Endothelial cell of hepatic sinusoid (primary cell): ENCODE results near the gene HSDL2.

Experiments used
- in situ Hi-C: cut with HindIII; loops from 2 replicates; pipeline ENCODE4 v1.10.0; 2017; ENCODE audit warnings: low sequenced_read_pairs

HSDL2 gene

GRCh38 chr9:112380102-112380824 is at the start of gene HSDL2:
Gene HSDL2, plus strand, starts transcription at chr9:112380108. Its CDS starts 56 bp downstream, at chr9:112380164.
- in situ Hi-C loops, result no loop called here

- in situ Hi-C loops, result loop anchor here (5.0 to 25.0 kb wide), 2 partner anchors 94 to 219 kb away; no protein-coding TSS in a partner anchor
Observed at GRCh38 chr9:112331674-112331952, 48.3 kb upstream of the HSDL2 start.

GRCh38 chr9:112332214-112332613 is 47.7 kb upstream of the HSDL2 start:
- in situ Hi-C loops, result loop anchor here (5.0 to 25.0 kb wide), 2 partner anchors 95 to 220 kb away; no protein-coding TSS in a partner anchor

- in situ Hi-C loops, result loop anchor here (5.0 to 25.0 kb wide), 2 partner anchors 95 to 220 kb away; no protein-coding TSS in a partner anchor
Observed at GRCh38 chr9:112332674-112332976, 47.3 kb upstream of the HSDL2 start.

DNA sequence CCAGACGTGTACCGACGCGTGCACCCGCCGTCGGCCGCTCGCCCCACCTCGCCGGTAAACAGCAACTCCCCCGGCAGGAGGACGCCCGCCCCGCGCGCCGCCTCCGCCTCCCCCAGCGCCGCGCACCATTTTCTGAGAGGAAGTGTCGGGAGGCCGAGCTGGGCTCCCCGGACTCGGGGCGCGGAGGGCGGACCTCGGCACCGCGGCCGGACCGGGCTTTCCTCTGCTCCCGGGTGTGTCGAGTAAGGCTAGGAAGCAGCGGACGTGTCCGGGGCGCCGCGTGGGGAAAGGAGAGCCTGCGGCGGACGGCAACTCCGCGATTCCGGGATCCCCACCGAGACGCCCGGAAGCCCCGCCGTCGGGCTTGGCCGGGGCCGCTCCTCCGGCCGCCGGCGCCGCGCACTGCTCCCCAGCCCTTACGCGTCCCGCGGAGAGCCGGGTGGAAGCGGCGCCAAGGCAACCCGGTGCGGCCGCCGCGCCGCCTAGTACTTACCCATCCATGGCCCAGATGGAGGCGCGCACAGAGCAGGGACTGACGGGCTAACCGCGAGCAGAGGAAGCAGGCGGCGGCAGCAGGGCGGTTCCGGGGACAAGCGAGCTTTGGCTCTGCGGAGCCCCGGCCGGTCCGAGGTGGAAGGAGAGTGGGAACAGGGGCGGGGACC is 46.8 kb upstream of the HSDL2 start, which contains the start of gene PTBP3:
PTBP3 (minus strand) TSS at position 643 of the 662 bp plus-strand sequence. CDS start 35,754 bp downstream, outside the sequence.
- in situ Hi-C loops, result loop anchor here (5.0 to 25.0 kb wide), 2 partner anchors 96 to 221 kb away; no protein-coding TSS in a partner anchor

GRCh38 chr9:112333639-112334431 is 46.1 kb upstream of the HSDL2 start:
- in situ Hi-C loops, result loop anchor here (5.0 to 25.0 kb wide), 2 partner anchors 97 to 222 kb away; no protein-coding TSS in a partner anchor

DNA sequence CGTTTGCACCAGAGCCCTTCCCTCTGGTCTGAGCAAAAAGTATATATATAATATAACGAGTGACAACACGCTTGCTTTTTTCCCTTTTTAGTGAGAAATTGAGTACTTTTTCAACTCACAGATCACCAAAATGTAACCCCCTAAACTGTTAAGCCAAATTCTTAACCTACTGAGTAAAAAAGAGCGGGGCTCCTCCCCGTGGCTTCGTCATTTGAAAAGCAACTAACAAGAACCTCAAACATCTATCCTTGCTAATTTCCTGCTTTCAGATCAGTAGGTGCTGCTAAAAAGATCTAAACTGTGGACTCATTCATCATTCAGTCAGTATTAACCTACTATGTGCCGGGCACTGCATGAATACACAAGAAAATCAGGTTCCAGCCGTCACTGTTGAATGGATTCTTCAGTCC is 45.5 kb upstream of the HSDL2 start:
- in situ Hi-C loops, result loop anchor here (5.0 to 25.0 kb wide), 2 partner anchors 97 to 222 kb away; no protein-coding TSS in a partner anchor

DNA sequence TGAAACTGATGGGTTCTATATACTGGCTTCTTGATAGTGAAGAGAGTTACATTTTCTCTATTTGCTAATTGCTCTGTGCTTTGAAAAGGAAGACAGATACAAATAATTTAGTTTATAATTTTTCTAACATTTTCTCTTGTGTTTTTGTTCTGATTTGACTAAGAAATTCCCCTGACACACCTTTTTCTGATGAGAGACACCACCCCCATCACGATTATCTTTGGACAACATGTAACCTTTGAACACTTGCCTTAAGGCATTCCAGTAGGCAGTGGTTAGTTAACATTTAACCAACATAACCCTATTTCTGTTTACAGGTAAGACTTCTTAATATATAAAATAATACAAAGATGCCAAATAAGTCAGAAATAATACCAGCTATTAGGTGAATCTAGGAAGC is 42.4 kb upstream of the HSDL2 start:
- in situ Hi-C loops, result loop anchor here (25.0 kb wide), 1 partner anchor 225 kb away; no protein-coding TSS in a partner anchor

DNA sequence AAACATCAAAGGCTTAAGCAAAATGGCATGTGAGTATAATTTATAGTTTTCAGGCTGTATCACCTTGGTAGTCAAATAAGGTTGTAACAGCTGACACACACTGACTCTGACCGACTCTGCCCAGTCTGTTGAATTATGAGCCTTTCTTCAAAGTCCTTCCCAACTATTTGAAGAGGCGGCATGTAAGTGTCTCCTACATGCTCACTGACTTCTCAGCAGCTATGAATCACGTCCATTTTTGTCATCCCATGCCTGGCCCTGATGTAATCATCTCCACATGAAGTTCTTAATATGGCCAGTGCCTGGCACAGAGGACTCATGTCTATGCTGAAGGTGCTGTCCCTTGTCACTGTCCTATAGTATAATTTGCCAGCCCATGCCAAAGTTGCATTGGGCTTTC is 41.3 kb upstream of the HSDL2 start:
- in situ Hi-C loops, result loop anchor here (25.0 kb wide), 1 partner anchor 226 kb away; no protein-coding TSS in a partner anchor

- in situ Hi-C loops, result loop anchor here (25.0 kb wide), 1 partner anchor 228 kb away; no protein-coding TSS in a partner anchor
Observed at GRCh38 chr9:112339886-112340285, 40.0 kb upstream of the HSDL2 start.

GRCh38 chr9:112341730-112342129 is 38.2 kb upstream of the HSDL2 start:
- in situ Hi-C loops, result loop anchor here (25.0 kb wide), 1 partner anchor 229 kb away; no protein-coding TSS in a partner anchor

GRCh38 chr9:112348257-112349007 is 31.5 kb upstream of the HSDL2 start:
- in situ Hi-C loops, result loop anchor here (25.0 kb wide), 1 partner anchor 236 kb away; no protein-coding TSS in a partner anchor

DNA sequence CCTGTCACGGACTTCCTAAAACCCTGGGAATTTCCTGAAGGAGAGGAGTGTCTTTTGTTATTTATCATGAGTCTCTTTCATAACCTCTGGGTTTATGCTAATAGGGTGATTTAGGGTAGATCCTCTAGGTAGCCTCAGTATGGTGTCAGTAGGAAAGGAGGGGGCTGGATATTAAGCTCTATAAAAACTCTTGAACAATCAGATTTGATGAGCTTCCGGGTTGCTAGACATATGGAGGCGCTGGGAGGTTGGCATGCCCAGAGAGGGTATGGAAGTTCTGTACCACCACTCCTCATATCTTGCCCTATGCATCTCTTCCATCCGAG is 30.9 kb upstream of the HSDL2 start:
- in situ Hi-C loops, result loop anchor here (25.0 kb wide), 1 partner anchor 237 kb away; no protein-coding TSS in a partner anchor

- in situ Hi-C loops, result no loop called here
Observed at GRCh38 chr9:112351184-112351583, 28.7 kb upstream of the HSDL2 start.

GRCh38 chr9:112352209-112352608 is 27.7 kb upstream of the HSDL2 start:
- in situ Hi-C loops, result no loop called here

DNA sequence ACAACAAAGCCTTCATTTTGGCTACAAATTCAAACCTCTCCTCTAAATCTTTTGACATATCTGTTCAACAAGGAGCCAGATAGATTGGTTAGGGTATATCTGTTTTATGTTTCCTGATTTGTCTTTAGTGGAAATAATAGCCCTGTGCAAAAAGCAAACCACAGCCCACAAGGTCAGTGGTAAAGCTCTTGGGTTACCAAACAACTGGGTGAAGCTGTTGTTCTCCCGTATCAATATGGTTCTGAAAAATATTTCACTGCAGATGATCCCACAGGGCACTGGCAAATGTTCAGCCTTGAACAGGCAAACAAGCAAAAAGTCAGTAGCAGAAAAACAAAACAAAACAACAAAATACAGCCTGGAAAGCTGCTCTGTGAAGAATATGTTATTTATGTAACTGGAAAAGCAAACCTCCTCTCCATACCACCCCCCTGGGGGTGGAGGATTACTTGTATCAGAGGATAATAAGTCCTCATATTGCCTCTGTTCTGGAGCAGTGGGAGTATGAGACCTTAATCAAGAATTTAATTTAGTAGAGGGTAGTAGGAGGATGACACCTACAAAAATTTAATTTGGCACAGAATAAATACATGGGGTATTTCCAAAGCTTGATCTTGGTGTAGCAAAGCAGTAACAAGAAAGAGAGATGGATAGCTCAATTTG is 25.7 kb upstream of the HSDL2 start:
- in situ Hi-C loops, result no loop called here

GRCh38 chr9:112355427-112355897 is 24.4 kb upstream of the HSDL2 start:
- in situ Hi-C loops, result no loop called here

DNA sequence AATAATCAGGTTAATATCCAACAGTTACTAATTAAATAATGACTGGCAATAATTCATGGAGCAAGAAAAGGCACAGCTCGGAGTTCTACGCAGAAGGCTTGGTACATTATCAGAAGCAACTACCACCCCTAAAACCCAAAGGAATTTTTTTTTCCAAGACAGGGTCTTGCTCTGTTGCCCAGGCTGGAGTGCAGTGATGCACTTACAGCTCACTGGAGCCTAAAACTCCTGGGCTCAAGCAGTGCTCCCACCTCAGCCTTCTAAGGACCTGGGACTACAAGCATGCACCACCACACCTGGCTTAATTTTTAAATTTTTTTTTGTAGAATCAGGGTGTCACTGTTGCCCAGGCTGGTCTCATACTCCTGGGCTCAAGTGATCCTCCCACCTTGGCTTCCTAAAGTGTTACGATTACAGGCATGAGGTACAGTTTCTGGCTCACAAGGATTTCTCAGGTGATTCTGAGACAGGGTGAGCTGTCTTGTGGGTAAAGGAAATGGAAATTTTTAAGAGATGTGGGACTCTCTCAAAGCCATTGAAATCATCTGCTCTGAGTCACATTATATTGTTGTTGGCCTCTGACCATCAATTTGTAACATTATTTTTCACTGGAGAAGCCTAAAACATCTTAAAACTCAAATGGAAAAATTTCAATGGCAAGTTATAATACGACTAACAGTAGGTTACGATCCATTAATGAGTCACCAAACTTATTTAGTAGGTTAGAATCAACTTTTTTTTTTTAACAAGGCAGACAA is 19.7 kb upstream of the HSDL2 start:
- in situ Hi-C loops, result no loop called here

- in situ Hi-C loops, result no loop called here
Observed at GRCh38 chr9:112361601-112362000, 18.3 kb upstream of the HSDL2 start.
